CD8-positive, alpha-beta memory T cell (primary cell): ENCODE results near the gene BACH2. TPM values are rescaled to one million over a fixed set of nuclear protein-coding genes. Genes with fewer than 3 reads are reported as not detected.
A peak's percentile ranks its signal among the peaks of the same experiment; 100 is the strongest.
"Not testable (repeated sequence)": the region's sequence is repeated elsewhere in the genome, so short reads cannot be mapped to it uniquely, and the experiment has no call there.

Source experiments
- CTCF ChIA-PET: fragments of 350-600 bp; sonication (Branson Sonifier 250); formaldehyde crosslinking; loops from one replicate; lab custom pipeline; 2021; ENCODE audit warnings: antibody characterized with exemption; lab: Charles Lee
- POLR2A ChIA-PET: fragments of 350-600 bp; sonication (Branson Sonifier 250); formaldehyde crosslinking; loops from one replicate; lab custom pipeline; 2021; ENCODE audit warnings: antibody characterized with exemption; lab: Charles Lee
- DNase-seq, 5 donors: peaks; one replicate each; pipeline versions ENCODE4 v3.0.0 to v3.0.0-alpha.2; 2020 to 2022; ENCODE audit warnings: mixed read lengths in 1 of 5
- H3K27ac ChIP-seq: one replicate; pipeline ENCODE4 v1.7.0; 2013; ENCODE audit warnings: low read depth, mild to moderate bottlenecking, low read length, moderate library complexity
- H3K27me3 ChIP-seq: 2 replicates; pipeline ENCODE4 v1.7.0; 2013; ENCODE audit warnings: low read length, mild to moderate bottlenecking; ENCODE audit not compliant: insufficient read depth, poor library complexity, severe bottlenecking
- H3K36me3 ChIP-seq: 2 replicates; pipeline ENCODE4 v1.7.0; 2013; ENCODE audit warnings: mild to moderate bottlenecking, low read length, moderate library complexity; ENCODE audit not compliant: insufficient read depth
- H3K4me1 ChIP-seq: 2 replicates; pipeline ENCODE4 v1.7.0; 2013; ENCODE audit warnings: mild to moderate bottlenecking, low read length, moderate library complexity; ENCODE audit not compliant: insufficient read depth
- H3K4me3 ChIP-seq: 2 replicates; pipeline ENCODE4 v1.7.0; 2013; ENCODE audit warnings: mild to moderate bottlenecking, low read length
- H3K9me3 ChIP-seq: 2 replicates; pipeline ENCODE4 v1.7.0; 2013; ENCODE audit warnings: mild to moderate bottlenecking, low read length
- H3K27ac Mint-ChIP-seq, 8 donors: one replicate each; pipeline ENCODE4 v1.8.0; 2020 to 2021; ENCODE audit warnings: mixed read lengths in 8 of 8, mild to moderate bottlenecking in 6 of 8, inconsistent platforms in 3 of 8, moderate library complexity in 3 of 8
- H3K27me3 Mint-ChIP-seq, 2 donors: one replicate each; pipeline ENCODE4 v1.8.0; 2020 to 2021; ENCODE audit warnings: mixed read lengths in 2 of 2, mild to moderate bottlenecking in 1 of 2, moderate library complexity in 1 of 2
- H3K36me3 Mint-ChIP-seq, 3 donors: one replicate each; pipeline ENCODE4 v1.8.0; 2020 to 2021; ENCODE audit warnings: mixed read lengths in 3 of 3, inconsistent platforms in 1 of 3, mild to moderate bottlenecking in 1 of 3
- H3K4me1 Mint-ChIP-seq, 3 donors: one replicate each; pipeline ENCODE4 v1.8.0; 2020 to 2021; ENCODE audit warnings: mixed read lengths in 3 of 3, inconsistent platforms in 1 of 3, mild to moderate bottlenecking in 1 of 3
- H3K4me3 Mint-ChIP-seq, 7 donors: one replicate each; pipeline ENCODE4 v1.8.0; 2020 to 2021; ENCODE audit warnings: mixed read lengths in 7 of 7, mild to moderate bottlenecking in 6 of 7, moderate library complexity in 4 of 7, inconsistent platforms in 2 of 7
- H3K9me3 Mint-ChIP-seq, 5 donors: one replicate each; pipeline ENCODE4 v1.8.0; 2020 to 2022; ENCODE audit warnings: mixed read lengths in 5 of 5, mild to moderate bottlenecking in 3 of 5, moderate library complexity in 2 of 5, inconsistent platforms in 1 of 5
- polyA plus RNA-seq: library from polyadenylated mRNA; unstranded; fragments of 300-500 nt; fragmentation: Illumina TruSeq; gene quantifications from one replicate; pipeline ENCODE4 v1.2.3, GENCODE V29; 2021
- total RNA-seq, 2 experiments: library from RNA; stranded (reverse); gene quantifications; one replicate each; pipeline ENCODE4 v1.2.3, GENCODE V29; 2021

Gene BACH2
- total and polyA plus RNA-seq, 3 experiments from 2014 or later: 7.4 to 41.8 (median 39.9) TPM

GRCh38 chr6:90167514-90168379 lies 128.9 kb downstream of the BACH2 start:
- Mint-ChIP-seq H3K27me3 (peaks cover 1 to 3% of the 10 kb centered on the region in 2 donors), H3K9me3 (no peaks in the 10 kb centered on the region), H3K4me3 (no peak overlapping the region), H3K27ac (peak overlapping the region in 1 of 8 donors; percentile 75), H3K4me1 (peaks cover 4 to 12% (median 4%) of the 10 kb centered on the region in 3 donors), H3K36me3 (peaks cover 0 to 4% (median 1%) of the 10 kb centered on the region in 3 donors)
- H3K27me3 ChIP-seq: no peaks in the 10 kb centered on the region
- H3K36me3 ChIP-seq: no peaks in the 10 kb centered on the region
- H3K27ac ChIP-seq: no peak overlapping the region
- peaks cover 9% of the 10 kb centered on the region for H3K4me1 ChIP-seq
- ChIA-PET POLR2A (no interaction called here), CTCF (no interaction called here)
- no peak overlapping the region for H3K4me3 ChIP-seq
- no peaks in the 10 kb centered on the region for H3K9me3 ChIP-seq
- no peak for DNase-seq

GRCh38 chr6:90166155-90166924 lies 130.3 kb downstream of the BACH2 start:
- H3K9me3 ChIP-seq, H3K27me3 ChIP-seq, H3K4me3 Mint-ChIP-seq, H3K9me3 Mint-ChIP-seq, H3K4me1 ChIP-seq, DNase-seq, CTCF ChIA-PET, H3K27ac Mint-ChIP-seq, H3K4me3 ChIP-seq, H3K27ac ChIP-seq, H3K36me3 Mint-ChIP-seq, H3K27me3 Mint-ChIP-seq, POLR2A ChIA-PET, H3K36me3 ChIP-seq: not testable (repeated sequence)
- peaks cover 4 to 13% (median 4%) of the 10 kb centered on the region in 3 donors for H3K4me1 Mint-ChIP-seq

- POLR2A ChIA-PET: no interaction called here
- H3K36me3 Mint-ChIP-seq: peaks cover 0 to 5% (median 0%) of the 10 kb centered on the region in 3 donors
- H3K4me1 ChIP-seq: peaks cover 28% of the 10 kb centered on the region
- no peak overlapping the region for H3K27ac ChIP-seq
- H3K27ac Mint-ChIP-seq: peak overlapping the region in 1 of 8 donors; percentile 36
- DNase-seq: no peak
- no peak overlapping the region for H3K4me3 ChIP-seq
- H3K36me3 ChIP-seq: no peaks in the 10 kb centered on the region
- CTCF ChIA-PET: interaction anchor here (1.0 to 2.1 kb wide), 2 partner anchors 16 to 222 kb away, joined by 3 to 5 read pairs; no protein-coding TSS in a partner anchor
- no peaks in the 10 kb centered on the region for H3K9me3 Mint-ChIP-seq
- H3K4me1 Mint-ChIP-seq: peaks cover 7 to 30% (median 14%) of the 10 kb centered on the region in 3 donors
- no peaks in the 10 kb centered on the region for H3K27me3 ChIP-seq
- H3K9me3 ChIP-seq: no peaks in the 10 kb centered on the region
- peaks cover 1 to 3% of the 10 kb centered on the region in 2 donors for H3K27me3 Mint-ChIP-seq
- no peak overlapping the region for H3K4me3 Mint-ChIP-seq
Observed at GRCh38 chr6:90162648-90163387, 133.8 kb downstream of the BACH2 start.

- H3K4me3 Mint-ChIP-seq: no peak overlapping the region
- H3K27me3 Mint-ChIP-seq: peaks cover 3% of the 10 kb centered on the region in 2 donors
- peaks cover 56% of the 10 kb centered on the region for H3K4me1 ChIP-seq
- ChIA-PET POLR2A (no interaction called here), CTCF (interaction anchor here (1.5 kb wide), 1 partner anchor 16 kb away, joined by 4 read pairs; no protein-coding TSS in a partner anchor)
- no peaks in the 10 kb centered on the region for H3K27me3 ChIP-seq
- H3K4me3 ChIP-seq: no peak overlapping the region
- no peaks in the 10 kb centered on the region for H3K9me3 Mint-ChIP-seq
- H3K27ac ChIP-seq: no peak overlapping the region
- peaks cover 23 to 57% (median 35%) of the 10 kb centered on the region in 3 donors for H3K4me1 Mint-ChIP-seq
- DNase-seq: no peak
- no peaks in the 10 kb centered on the region for H3K9me3 ChIP-seq
- H3K36me3 ChIP-seq: no peaks in the 10 kb centered on the region
- peaks cover 0 to 5% (median 0%) of the 10 kb centered on the region in 3 donors for H3K36me3 Mint-ChIP-seq
- H3K27ac Mint-ChIP-seq: peak overlapping the region in 1 of 8 donors; percentile 61
Observed at GRCh38 chr6:90160013-90160412, 136.6 kb downstream of the BACH2 start.

GRCh38 chr6:90159452-90159851 lies 137.2 kb downstream of the BACH2 start:
- no peak overlapping the region for H3K4me3 ChIP-seq
- ChIA-PET POLR2A (no interaction called here), CTCF (interaction anchor here (1.5 kb wide), 1 partner anchor 17 kb away, joined by 4 read pairs; no protein-coding TSS in a partner anchor)
- peaks cover 23 to 61% (median 35%) of the 10 kb centered on the region in 3 donors for H3K4me1 Mint-ChIP-seq
- DNase-seq: no peak
- H3K27ac ChIP-seq: no peak overlapping the region
- no peak overlapping the region for H3K27ac Mint-ChIP-seq
- H3K9me3 Mint-ChIP-seq: no peaks in the 10 kb centered on the region
- H3K27me3 Mint-ChIP-seq: peaks cover 3% of the 10 kb centered on the region in 2 donors
- peaks cover 0 to 5% (median 0%) of the 10 kb centered on the region in 3 donors for H3K36me3 Mint-ChIP-seq
- peaks cover 62% of the 10 kb centered on the region for H3K4me1 ChIP-seq
- H3K27me3 ChIP-seq: no peaks in the 10 kb centered on the region
- H3K4me3 Mint-ChIP-seq: no peak overlapping the region
- H3K9me3 ChIP-seq: no peaks in the 10 kb centered on the region
- no peaks in the 10 kb centered on the region for H3K36me3 ChIP-seq

GRCh38 chr6:90158936-90159335 lies 137.7 kb downstream of the BACH2 start:
- H3K9me3 Mint-ChIP-seq: no peaks in the 10 kb centered on the region
- no peak overlapping the region for H3K4me3 ChIP-seq
- H3K27me3 Mint-ChIP-seq: peaks cover 3% of the 10 kb centered on the region in 2 donors
- no peak for DNase-seq
- H3K36me3 ChIP-seq: no peaks in the 10 kb centered on the region
- H3K9me3 ChIP-seq: no peaks in the 10 kb centered on the region
- H3K4me3 Mint-ChIP-seq: no peak overlapping the region
- H3K4me1 Mint-ChIP-seq: peaks cover 26 to 62% (median 38%) of the 10 kb centered on the region in 3 donors
- no peak overlapping the region for H3K27ac ChIP-seq
- H3K27ac Mint-ChIP-seq: peak overlapping the region in 1 of 8 donors; percentile 38
- ChIA-PET CTCF (no interaction called here), POLR2A (no interaction called here)
- H3K36me3 Mint-ChIP-seq: peaks cover 0 to 5% (median 0%) of the 10 kb centered on the region in 3 donors
- H3K4me1 ChIP-seq: peaks cover 67% of the 10 kb centered on the region
- no peaks in the 10 kb centered on the region for H3K27me3 ChIP-seq

GRCh38 chr6:90157441-90157840 lies 139.2 kb downstream of the BACH2 start:
- Mint-ChIP-seq H3K9me3 (no peaks in the 10 kb centered on the region), H3K4me3 (peak overlapping the region in 1 of 7 donors; percentile 51), H3K27me3 (peaks cover 0 to 1% of the 10 kb centered on the region in 2 donors), H3K27ac (peak overlapping the region in 5 of 8 donors; percentile 20 to 89 (median 76)), H3K4me1 (peaks cover 27 to 57% (median 36%) of the 10 kb centered on the region in 3 donors), H3K36me3 (no peaks in the 10 kb centered on the region)
- CTCF ChIA-PET: interaction anchor here (2.2 kb wide), 1 partner anchor 138 kb away, joined by 6 read pairs; the partner anchor contains the start of gene BACH2
- Histone ChIP-seq H3K4me1 (peaks cover 72% of the 10 kb centered on the region), H3K4me3 (no peak overlapping the region), H3K27ac (no peak overlapping the region), H3K27me3 (no peaks in the 10 kb centered on the region), H3K9me3 (no peaks in the 10 kb centered on the region), H3K36me3 (no peaks in the 10 kb centered on the region)
- DNase-seq: no peak
- POLR2A ChIA-PET: no interaction called here
